Vagina (tissue), 2 donors: ENCODE measurements around the gene DMRTC2. TPM values are rescaled to one million over a fixed set of nuclear protein-coding genes. Genes with fewer than 3 reads are reported as not detected.

ENCODE experiments used
- DNase-seq, 2 donors: peaks; one replicate each; pipeline ENCODE4 v3.0.0-alpha.2; 2017; ENCODE audit errors: extremely low spot score in 2 of 2
- H3K27ac ChIP-seq: fragments of 200-600 bp; sonication (generic); one replicate; pipeline ENCODE4 v1.5.1; 2019
- H3K27me3 ChIP-seq: fragments of 200-600 bp; sonication (generic); one replicate; pipeline ENCODE4 v1.5.1; 2019
- H3K36me3 ChIP-seq, 2 donors: fragments of 200-600 bp; sonication (generic); one replicate each; pipeline ENCODE4 v1.5.1; 2017 to 2019
- H3K4me1 ChIP-seq: fragments of 200-600 bp; sonication (generic); one replicate; pipeline ENCODE4 v1.5.1; 2019
- H3K4me3 ChIP-seq, 2 donors: fragments of 200-600 bp; sonication (generic); 1 replicate in 1 of 2; 2 replicates in 1 of 2; pipeline ENCODE4 v1.5.1; 2016 to 2019
- H3K9me3 ChIP-seq: fragments of 200-600 bp; sonication (generic); one replicate; pipeline ENCODE4 v1.5.1; 2019
- POLR2A ChIP-seq, 2 donors: fragments of 450-650 bp; IDR thresholded peaks; one replicate each; pipeline ENCODE4 v1.6.1; 2017; ENCODE audit warnings: antibody characterized with exemption in 2 of 2, mild to moderate bottlenecking in 2 of 2, moderate library complexity in 2 of 2
- POLR2AphosphoS5 ChIP-seq, 2 donors: sonication (generic); formaldehyde crosslinking; IDR thresholded peaks; one replicate each; pipeline ENCODE4 v1.9.0; 2017; ENCODE audit warnings: antibody characterized with exemption in 2 of 2, mild to moderate bottlenecking in 2 of 2, low read depth in 1 of 2; ENCODE audit not compliant: insufficient read depth in 1 of 2
- intact Hi-C: fragments of 100-400 bp; cut with DNase I; formaldehyde crosslinking; loops from one replicate; pipeline ENCODE4 v1.15.1; 2023
- total RNA-seq: library from RNA; depleted of rRNA; stranded (reverse); fragments of >200 nt; gene quantifications from one replicate; pipeline ENCODE4 v1.2.3, GENCODE V29; 2016
- TF ChIP-seq, protein P1 (sequence below), 3 experiments: fragments of 450-650 bp in 2 of 3; fragments of 200-600 bp in 1 of 3; sonication (generic) in 1 of 3; IDR thresholded peaks; one replicate each; pipeline ENCODE4 v1.5.1; 2017 to 2019; ENCODE audit warnings: antibody characterized with exemption in 3 of 3, mild to moderate bottlenecking in 2 of 3, moderate library complexity in 2 of 3

Gene DMRTC2
- total RNA-seq, 1 donor from 2014 or later = not detected

DNA sequence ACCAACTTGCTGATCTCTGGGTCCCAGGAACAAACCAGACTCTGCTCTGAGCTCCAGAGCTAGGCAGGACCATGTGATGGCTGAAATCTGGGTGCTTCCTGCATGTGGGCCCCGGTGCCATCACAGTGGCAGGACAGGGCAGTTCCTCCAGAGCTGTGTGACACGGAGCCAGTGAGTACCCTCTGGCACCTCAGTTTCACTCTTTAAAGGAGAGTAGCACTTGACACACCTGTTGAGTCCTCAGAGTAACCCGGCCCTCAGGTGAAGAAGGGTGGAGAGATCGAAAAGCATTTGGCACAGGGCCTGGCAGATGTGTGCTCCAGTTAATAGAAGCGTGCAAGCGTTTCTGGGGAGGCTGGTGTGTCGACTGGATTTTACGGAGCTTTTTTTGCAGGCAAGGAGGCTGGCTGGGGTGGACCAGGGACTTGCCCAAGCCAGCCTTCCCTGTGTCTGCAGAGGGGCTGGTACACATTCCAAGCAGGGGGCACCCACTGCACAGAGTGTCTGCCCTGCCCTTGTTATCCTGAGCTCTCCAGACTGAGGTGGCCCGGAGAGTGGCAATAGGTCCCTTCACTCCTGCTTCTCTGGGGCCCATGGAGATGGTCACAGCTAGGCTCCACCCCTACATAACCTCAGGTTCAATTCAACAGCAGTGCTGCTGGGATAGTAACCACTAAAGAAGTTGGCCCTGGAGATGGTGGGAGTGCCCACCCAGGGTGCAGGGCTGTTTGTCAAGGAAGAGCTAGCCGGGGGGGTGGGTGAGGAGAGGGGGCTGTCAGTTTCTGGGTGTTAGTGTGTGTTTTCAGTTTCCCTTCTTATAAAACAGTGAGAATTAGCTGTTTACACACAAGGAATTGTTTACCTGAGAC, 23.5 kb downstream of the DMRTC2 start:
- Histone ChIP-seq H3K4me3 (no peak overlapping the region), H3K36me3 (peaks cover 3 to 63% of the 10 kb centered on the region in 2 donors), H3K9me3 (no peaks in the 10 kb centered on the region), H3K4me1 (peaks cover 48% of the 10 kb centered on the region), H3K27me3 (no peaks in the 10 kb centered on the region), H3K27ac (no peak overlapping the region)
- TF ChIP-seq POLR2A (IDR thresholded peaks at IDR 0.05) = no peak
- TF ChIP-seq, protein P1, sequence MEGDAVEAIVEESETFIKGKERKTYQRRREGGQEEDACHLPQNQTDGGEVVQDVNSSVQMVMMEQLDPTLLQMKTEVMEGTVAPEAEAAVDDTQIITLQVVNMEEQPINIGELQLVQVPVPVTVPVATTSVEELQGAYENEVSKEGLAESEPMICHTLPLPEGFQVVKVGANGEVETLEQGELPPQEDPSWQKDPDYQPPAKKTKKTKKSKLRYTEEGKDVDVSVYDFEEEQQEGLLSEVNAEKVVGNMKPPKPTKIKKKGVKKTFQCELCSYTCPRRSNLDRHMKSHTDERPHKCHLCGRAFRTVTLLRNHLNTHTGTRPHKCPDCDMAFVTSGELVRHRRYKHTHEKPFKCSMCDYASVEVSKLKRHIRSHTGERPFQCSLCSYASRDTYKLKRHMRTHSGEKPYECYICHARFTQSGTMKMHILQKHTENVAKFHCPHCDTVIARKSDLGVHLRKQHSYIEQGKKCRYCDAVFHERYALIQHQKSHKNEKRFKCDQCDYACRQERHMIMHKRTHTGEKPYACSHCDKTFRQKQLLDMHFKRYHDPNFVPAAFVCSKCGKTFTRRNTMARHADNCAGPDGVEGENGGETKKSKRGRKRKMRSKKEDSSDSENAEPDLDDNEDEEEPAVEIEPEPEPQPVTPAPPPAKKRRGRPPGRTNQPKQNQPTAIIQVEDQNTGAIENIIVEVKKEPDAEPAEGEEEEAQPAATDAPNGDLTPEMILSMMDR (IDR thresholded peaks at IDR 0.05) = no peak
- TF ChIP-seq POLR2AphosphoS5 (IDR thresholded peaks at IDR 0.05; ENCODE audit: insufficient read depth in 1 of 2, low read depth in 1 of 2) = no peak
- intact Hi-C loops = no loop called here
- DNase-seq = no peak

DNA sequence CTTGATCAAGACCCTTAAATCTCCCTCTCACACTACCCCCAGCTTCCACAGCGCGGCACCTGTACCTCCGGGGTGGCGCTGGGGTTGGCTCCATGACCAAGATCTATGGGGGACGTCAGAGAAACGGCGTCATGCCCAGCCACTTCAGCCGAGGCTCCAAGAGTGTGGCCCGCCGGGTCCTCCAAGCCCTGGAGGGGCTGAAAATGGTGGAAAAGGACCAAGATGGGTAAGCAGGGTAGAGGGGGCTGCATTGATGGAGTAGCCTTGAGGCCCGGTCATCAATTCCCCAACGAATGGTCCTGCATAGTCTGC, 24.1 kb downstream of the DMRTC2 start:
- Histone ChIP-seq H3K9me3 (no peaks in the 10 kb centered on the region), H3K27ac (no peak overlapping the region), H3K27me3 (no peaks in the 10 kb centered on the region), H3K36me3 (peaks cover 3 to 57% of the 10 kb centered on the region in 2 donors), H3K4me3 (no peak overlapping the region), H3K4me1 (peaks cover 43% of the 10 kb centered on the region)
- TF ChIP-seq, protein P1 (IDR thresholded peaks at IDR 0.05) = no peak
- TF ChIP-seq POLR2AphosphoS5 (IDR thresholded peaks at IDR 0.05; ENCODE audit: insufficient read depth in 1 of 2, low read depth in 1 of 2) (no peak), POLR2A (IDR thresholded peaks at IDR 0.05) (no peak)
- DNase-seq = no peak
- intact Hi-C loops = no loop called here

GRCh38 chr19:41869374-41869955, 24.6 kb downstream of the DMRTC2 start:
- Histone ChIP-seq H3K27ac (no peak overlapping the region), H3K36me3 (peaks cover 3 to 52% of the 10 kb centered on the region in 2 donors)
- intact Hi-C loops = no loop called here

GRCh38 chr19:41870401-41870873, 25.6 kb downstream of the DMRTC2 start:
- Histone ChIP-seq H3K27ac (no peak overlapping the region), H3K36me3 (peaks cover 3 to 43% of the 10 kb centered on the region in 2 donors), H3K9me3 (no peaks in the 10 kb centered on the region), H3K4me1 (peaks cover 32% of the 10 kb centered on the region), H3K27me3 (no peaks in the 10 kb centered on the region), H3K4me3 (no peak overlapping the region)
- intact Hi-C loops = loop anchor here (5.0 kb wide), 1 partner anchor 1068 kb away; no protein-coding TSS in a partner anchor
- TF ChIP-seq POLR2AphosphoS5 (IDR thresholded peaks at IDR 0.05; ENCODE audit: insufficient read depth in 1 of 2, low read depth in 1 of 2) = no peak
- no peak for TF ChIP-seq POLR2A (IDR thresholded peaks at IDR 0.05)
- TF ChIP-seq, protein P1 (IDR thresholded peaks at IDR 0.05) = no peak
- DNase-seq = no peak

More at GRCh38 chr19:41869374-41869955, 24.6 kb downstream of the DMRTC2 start:
- H3K9me3 ChIP-seq = no peaks in the 10 kb centered on the region
- H3K4me3 ChIP-seq = no peak overlapping the region
- H3K27me3 ChIP-seq = no peaks in the 10 kb centered on the region
- TF ChIP-seq, protein P1 (IDR thresholded peaks at IDR 0.05) = no peak
- no peak for TF ChIP-seq POLR2A (IDR thresholded peaks at IDR 0.05)
- no peak for TF ChIP-seq POLR2AphosphoS5 (IDR thresholded peaks at IDR 0.05; ENCODE audit: insufficient read depth in 1 of 2, low read depth in 1 of 2)
- DNase-seq = no peak
- H3K4me1 ChIP-seq = peaks cover 38% of the 10 kb centered on the region
